Tibial nerve (tissue), 4 donors: ENCODE data around the gene ZC4H2. TPM values are rescaled to one million over a fixed set of nuclear protein-coding genes. Genes with fewer than 3 reads are reported as not detected.

Experiments
- DNase-seq, 2 donors: peaks; one replicate each; pipeline ENCODE4 v3.0.0-alpha.2; 2019; ENCODE audit warnings: low spot score in 2 of 2
- H3K27ac ChIP-seq, 4 donors: fragments of 200-600 bp; sonication (generic) in 3 of 4; one replicate each; pipeline ENCODE4 v1.5.1; 2017 to 2019; ENCODE audit warnings: mild to moderate bottlenecking in 1 of 4
- H3K27me3 ChIP-seq, 2 donors: fragments of 200-600 bp; sonication (generic) in 1 of 2; one replicate each; pipeline versions ENCODE4 v1.5.1 to v1.6.0; 2017 to 2019
- H3K36me3 ChIP-seq, 3 donors: fragments of 200-600 bp; sonication (generic); one replicate each; pipeline ENCODE4 v1.5.1; 2018 to 2019
- H3K4me1 ChIP-seq, 4 donors: fragments of 200-600 bp; sonication (generic) in 3 of 4; one replicate each; pipeline ENCODE4 v1.5.1; 2017 to 2019
- H3K4me3 ChIP-seq, 4 donors: fragments of 200-600 bp; sonication (generic) in 3 of 4; one replicate each; pipeline ENCODE4 v1.5.1; 2017 to 2019; ENCODE audit warnings: mild to moderate bottlenecking in 1 of 4, moderate library complexity in 1 of 4
- H3K9me3 ChIP-seq, 4 donors: fragments of 200-600 bp; sonication (generic) in 3 of 4; one replicate each; pipeline ENCODE4 v1.5.1; 2017 to 2019
- EP300 ChIP-seq, 2 donors: sonication (generic); formaldehyde crosslinking; IDR thresholded peaks; one replicate each; pipeline ENCODE4 v1.6.1; 2017; ENCODE audit warnings: antibody characterized with exemption in 2 of 2, mild to moderate bottlenecking in 1 of 2
- POLR2A ChIP-seq, 2 donors: fragments of 450-650 bp; IDR thresholded peaks; one replicate each; pipeline ENCODE4 v1.6.1; 2017; ENCODE audit warnings: antibody characterized with exemption in 2 of 2, mild to moderate bottlenecking in 2 of 2, moderate library complexity in 2 of 2
- total RNA-seq, 4 donors: library from RNA; depleted of rRNA; stranded (reverse); fragments of >200 nt; gene quantifications; one replicate each; pipeline ENCODE4 v1.1.0, GENCODE V29; 2016
- TF ChIP-seq, protein P1 (sequence below), 5 experiments: fragments of 200-600 bp in 3 of 5; fragments of 450-650 bp in 2 of 5; sonication (generic) in 3 of 5; IDR thresholded peaks; one replicate each; pipeline ENCODE4 v1.5.1; 2016 to 2019; ENCODE audit warnings: antibody characterized with exemption in 5 of 5, mild to moderate bottlenecking in 3 of 5, moderate library complexity in 2 of 5

ZC4H2 gene
- total RNA-seq, 4 donors from 2014 or later, result 8.5 to 22.2 (median 12.6) TPM

DNA sequence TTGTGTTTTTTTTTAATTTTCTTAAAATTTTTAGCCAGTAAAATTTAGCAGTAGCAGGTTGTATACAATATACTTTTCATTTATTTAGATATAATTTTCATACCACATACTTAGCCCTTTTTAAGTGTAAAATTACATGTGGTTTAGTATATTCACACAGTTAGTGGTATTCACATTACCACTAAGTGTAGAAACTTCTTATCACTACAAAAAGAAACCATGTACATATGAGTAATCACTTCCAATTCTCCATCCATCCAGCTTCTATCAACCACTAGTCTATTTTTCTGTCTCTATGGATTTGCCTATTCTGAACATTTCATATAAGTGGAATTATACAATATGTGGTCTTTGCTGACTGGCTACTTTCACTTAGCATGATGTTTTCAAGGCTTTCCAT, 109.0 kb downstream of the ZC4H2 start:
- TF ChIP-seq POLR2A (IDR thresholded peaks at IDR 0.05) (no peak), EP300 (IDR thresholded peaks at IDR 0.05) (no peak)
- TF ChIP-seq, protein P1, sequence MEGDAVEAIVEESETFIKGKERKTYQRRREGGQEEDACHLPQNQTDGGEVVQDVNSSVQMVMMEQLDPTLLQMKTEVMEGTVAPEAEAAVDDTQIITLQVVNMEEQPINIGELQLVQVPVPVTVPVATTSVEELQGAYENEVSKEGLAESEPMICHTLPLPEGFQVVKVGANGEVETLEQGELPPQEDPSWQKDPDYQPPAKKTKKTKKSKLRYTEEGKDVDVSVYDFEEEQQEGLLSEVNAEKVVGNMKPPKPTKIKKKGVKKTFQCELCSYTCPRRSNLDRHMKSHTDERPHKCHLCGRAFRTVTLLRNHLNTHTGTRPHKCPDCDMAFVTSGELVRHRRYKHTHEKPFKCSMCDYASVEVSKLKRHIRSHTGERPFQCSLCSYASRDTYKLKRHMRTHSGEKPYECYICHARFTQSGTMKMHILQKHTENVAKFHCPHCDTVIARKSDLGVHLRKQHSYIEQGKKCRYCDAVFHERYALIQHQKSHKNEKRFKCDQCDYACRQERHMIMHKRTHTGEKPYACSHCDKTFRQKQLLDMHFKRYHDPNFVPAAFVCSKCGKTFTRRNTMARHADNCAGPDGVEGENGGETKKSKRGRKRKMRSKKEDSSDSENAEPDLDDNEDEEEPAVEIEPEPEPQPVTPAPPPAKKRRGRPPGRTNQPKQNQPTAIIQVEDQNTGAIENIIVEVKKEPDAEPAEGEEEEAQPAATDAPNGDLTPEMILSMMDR (IDR thresholded peaks at IDR 0.05), result no peak
- H3K27ac ChIP-seq, result no peak overlapping the region
- H3K36me3 ChIP-seq, result no peaks in the 10 kb centered on the region
- no peaks in the 10 kb centered on the region for H3K4me1 ChIP-seq
- H3K9me3 ChIP-seq, result peaks cover 0 to 12% (median 6%) of the 10 kb centered on the region in 4 donors
- no peak overlapping the region for H3K4me3 ChIP-seq
- DNase-seq, result no peak
- H3K27me3 ChIP-seq, result no peaks in the 10 kb centered on the region

Other genes with a start within 250 kb of the ZC4H2 start
- 1 to 10 TPM; 2.5 to 3.6 (median 2.9) TPM for gene ZC3H12B, start 58.4 kb upstream of the ZC4H2 start, total RNA-seq